Right lobe of liver (tissue), 6 donors: Measurements from ENCODE around the gene WNK2. TPM values are rescaled to one million over a fixed set of nuclear protein-coding genes. Genes with fewer than 3 reads are reported as not detected.
"Not testable (repeated sequence)": the region's sequence is repeated elsewhere in the genome, so short reads cannot be mapped to it uniquely, and the experiment has no call there.

Experiments
- ATAC-seq, 4 donors: fragments of 200-7000 bp; cut with Tn5 transposase; one replicate each; pipeline ENCODE4 v1.9.1; 2020; ENCODE audit warnings: mild to moderate bottlenecking in 4 of 4, moderate library complexity in 4 of 4
- DNase-seq, 3 donors: peaks; one replicate each; pipeline ENCODE4 v3.0.0-alpha.2; 2020
- H3K27ac ChIP-seq, 3 donors: fragments of 200-600 bp; one replicate each; pipeline ENCODE4 v1.8.0; 2022
- H3K27me3 ChIP-seq, 2 donors: fragments of 200-600 bp; one replicate each; pipeline ENCODE4 v1.8.0; 2022
- H3K36me3 ChIP-seq, 4 donors: fragments of 200-600 bp; sonication (generic) in 1 of 4; one replicate each; pipeline versions ENCODE4 v1.5.1 to v1.8.0; 2017 to 2022; ENCODE audit warnings: control low read depth in 1 of 4
- H3K4me1 ChIP-seq, 4 donors: fragments of 200-600 bp; sonication (generic) in 1 of 4; one replicate each; pipeline versions ENCODE4 v1.5.1 to v1.8.0; 2017 to 2022; ENCODE audit warnings: control low read depth in 1 of 4
- H3K4me3 ChIP-seq, 3 donors: fragments of 200-600 bp; one replicate each; pipeline ENCODE4 v1.8.0; 2022
- H3K9me3 ChIP-seq, 4 donors: fragments of 200-600 bp; sonication (generic) in 1 of 4; one replicate each; pipeline versions ENCODE4 v1.5.1 to v1.8.0; 2017 to 2022; ENCODE audit warnings: control low read depth in 1 of 4
- CTCF ChIP-seq, 4 donors: fragments of 200-600 bp in 3 of 4; fragments of 450-650 bp in 1 of 4; IDR thresholded peaks; one replicate each; pipeline versions ENCODE4 v1.5.1 to v1.8.0; 2016 to 2022; ENCODE audit warnings: antibody characterized with exemption in 4 of 4, mild to moderate bottlenecking in 2 of 4
- POLR2A ChIP-seq: fragments of 450-650 bp; IDR thresholded peaks from one replicate; pipeline ENCODE4 v1.6.1; 2017; ENCODE audit warnings: antibody characterized with exemption, mild to moderate bottlenecking
- WGBS: methylation state at CpG from one replicate; pipeline ENCODE4 v1.1.6; 2018; ENCODE audit warnings: low coverage, low lambda C conversion rate; ENCODE audit not compliant: insufficient coverage; ENCODE audit errors: missing lambda C conversion rate; 5-methylcytosine and 5-hydroxymethylcytosine counted together
- intact Hi-C, 2 donors: fragments of 100-400 bp; cut with DNase I; formaldehyde crosslinking; loops; one replicate each; pipeline versions ENCODE4 v1.11.2 to v1.14.1; 2022
- total RNA-seq, 6 experiments: library from RNA; depleted of rRNA in 2 of 6; stranded (reverse); fragments of >200 nt in 2 of 6; fragmentation: NEBNext Ultra II Directional in 3 of 6; extraction: Animal tissue kit (Norgen Biotek cat#: 25700) in 3 of 6; gene quantifications; one replicate each; pipeline versions ENCODE4 v1.1.0 to v1.2.4, GENCODE V29; 2016 to 2023
- donor health status: DM: no; HTN: yes; CAD: no.
- donor health status: DM: no; HTN: no; CAD: no.
- donor health status: DM: no; HTN: no; CAD: no.
- donor health status: DM: no; HTN: yes; CAD: no.
- donor health status: DM: no; HTN: yes; CAD: no.

WNK2 gene
- total RNA-seq, 6 experiments from 2014 or later = 0.43 to 3.6 (median 1.3) TPM

GRCh38 chr9:93138171-93138764 lies 45.7 kb upstream of the WNK2 start:
- Histone ChIP-seq H3K27ac (no peak overlapping the region), H3K4me1 (peaks cover 0 to 17% (median 5%) of the 10 kb centered on the region in 4 donors), H3K4me3 (no peak overlapping the region), H3K36me3 (no peaks in the 10 kb centered on the region), H3K9me3 (no peaks in the 10 kb centered on the region), H3K27me3 (no peaks in the 10 kb centered on the region)
- DNase-seq (no peak), ATAC-seq (no peak)
- intact Hi-C loops = no loop called here
- WGBS = 92% methylated on average over 2 of the region's 7 CpGs
- TF ChIP-seq POLR2A (no peak), CTCF (IDR thresholded peaks at IDR 0.05) (no peak)

GRCh38 chr9:93139365-93140182 lies 44.4 kb upstream of the WNK2 start:
- no peak overlapping the region for H3K4me3 ChIP-seq
- H3K36me3 ChIP-seq = no peaks in the 10 kb centered on the region
- peaks cover 0 to 15% (median 4%) of the 10 kb centered on the region in 4 donors for H3K4me1 ChIP-seq
- DNase-seq = no peak
- TF ChIP-seq CTCF (IDR thresholded peaks at IDR 0.05) (no peak), POLR2A (no peak)
- no peak overlapping the region for H3K27ac ChIP-seq
- intact Hi-C loops = no loop called here
- no peak for ATAC-seq
- 82% methylated on average over 3 of the region's 16 CpGs for WGBS
- no peaks in the 10 kb centered on the region for H3K9me3 ChIP-seq
- no peaks in the 10 kb centered on the region for H3K27me3 ChIP-seq

GRCh38 chr9:93141771-93142483 lies 42.0 kb upstream of the WNK2 start:
- DNase-seq = no peak
- whole genome bisulfite sequencing = no CpG with 5 or more reads among the region's 8 CpGs
- intact Hi-C loops = no loop called here
- Histone ChIP-seq H3K27ac (no peak overlapping the region), H3K36me3 (no peaks in the 10 kb centered on the region), H3K4me3 (no peak overlapping the region), H3K27me3 (no peaks in the 10 kb centered on the region), H3K4me1 (no peaks in the 10 kb centered on the region), H3K9me3 (no peaks in the 10 kb centered on the region)
- TF ChIP-seq POLR2A (no peak), CTCF (IDR thresholded peaks at IDR 0.05) (no peak)
- ATAC-seq = peak in 1 of 4 donors; percentile 12

GRCh38 chr9:93143830-93144530 lies 40.0 kb upstream of the WNK2 start:
- no peaks in the 10 kb centered on the region for H3K36me3 ChIP-seq
- H3K27ac ChIP-seq = no peak overlapping the region
- ATAC-seq = peak in 2 of 4 donors; percentile 19 to 22
- H3K4me1 ChIP-seq = no peaks in the 10 kb centered on the region
- DNase-seq = no peak
- TF ChIP-seq CTCF (IDR thresholded peaks at IDR 0.05) (no peak), POLR2A (no peak)
- intact Hi-C loops = no loop called here
- WGBS = 62% methylated on average over 8 of the region's 15 CpGs
- H3K27me3 ChIP-seq = no peaks in the 10 kb centered on the region
- no peak overlapping the region for H3K4me3 ChIP-seq
- no peaks in the 10 kb centered on the region for H3K9me3 ChIP-seq

GRCh38 chr9:93146696-93147095 lies 37.2 kb upstream of the WNK2 start:
- H3K27me3 ChIP-seq, ATAC-seq, DNase-seq, H3K27ac ChIP-seq, H3K36me3 ChIP-seq, H3K4me1 ChIP-seq, H3K9me3 ChIP-seq, intact Hi-C loops, H3K4me3 ChIP-seq: not testable (repeated sequence)
- WGBS = 73% methylated on average over 6 of the region's 6 CpGs
